Fibroblast of lung (primary cell): ENCODE results near the gene ADCY9. TPM values are rescaled to one million over a fixed set of nuclear protein-coding genes. Genes with fewer than 3 reads are reported as not detected.

ENCODE experiments used
- DNase-seq, 2 donors: peaks; one replicate each; pipeline versions ENCODE4 v3.0.0 to v3.0.0-alpha.2; 2010; ENCODE audit warnings: low read depth in 2 of 2
- H2AFZ ChIP-seq: 2 replicates; pipeline ENCODE4 v1.5.1; 2012; ENCODE audit warnings: low read length, control low read depth, inconsistent platforms
- H3K27ac ChIP-seq: 2 replicates; pipeline ENCODE4 v1.5.1; 2011; ENCODE audit warnings: low read length, control low read depth; ENCODE audit not compliant: insufficient read depth
- H3K27me3 ChIP-seq: 2 replicates; pipeline ENCODE4 v1.5.1; 2011; ENCODE audit warnings: mild to moderate bottlenecking, low read length; ENCODE audit not compliant: control insufficient read depth, insufficient read depth
- H3K36me3 ChIP-seq: 2 replicates; pipeline ENCODE4 v1.5.1; 2011; ENCODE audit warnings: low read length; ENCODE audit not compliant: control insufficient read depth, insufficient read depth
- H3K4me1 ChIP-seq: 2 replicates; pipeline ENCODE4 v1.5.1; 2011; ENCODE audit warnings: low read length; ENCODE audit not compliant: control insufficient read depth, insufficient read depth; ENCODE audit errors: extremely low read depth
- H3K4me2 ChIP-seq: 2 replicates; pipeline ENCODE4 v1.5.1; 2011; ENCODE audit warnings: low read length, control low read depth; ENCODE audit not compliant: insufficient read depth; ENCODE audit errors: extremely low read depth
- H3K4me3 ChIP-seq, 4 experiments: fragments of 200-600 bp in 1 of 4; sonication (generic) in 1 of 4; replicated peaks in 1 of 4; 2 replicates each; pipeline ENCODE4 v1.5.1; 2011 to 2016; ENCODE audit warnings: low read length in 4 of 4, low read depth in 3 of 4, mild to moderate bottlenecking in 3 of 4, control low read depth in 2 of 4, inconsistent platforms in 1 of 4, mixed read lengths in 1 of 4; ENCODE audit not compliant: insufficient read depth in 1 of 4; ENCODE audit errors: control extremely low read depth in 1 of 4
- H3K79me2 ChIP-seq: 2 replicates; pipeline ENCODE4 v1.5.1; 2012; ENCODE audit warnings: mild to moderate bottlenecking, low read length, inconsistent platforms; ENCODE audit not compliant: control insufficient read depth, insufficient read depth
- H3K9ac ChIP-seq: 2 replicates; pipeline ENCODE4 v1.5.1; 2011; ENCODE audit warnings: mild to moderate bottlenecking, low read length, control low read depth; ENCODE audit not compliant: insufficient read depth
- H3K9me3 ChIP-seq: 2 replicates; pipeline ENCODE4 v1.5.1; 2012; ENCODE audit warnings: low read depth, low read length; ENCODE audit not compliant: control insufficient read depth, insufficient read depth
- H4K20me1 ChIP-seq: 2 replicates; pipeline ENCODE4 v1.5.1; 2011; ENCODE audit warnings: low read length; ENCODE audit not compliant: control insufficient read depth, insufficient read depth; ENCODE audit errors: extremely low read depth
- EZH2 ChIP-seq: IDR thresholded peaks from 2 replicates; pipeline ENCODE4 v1.5.1; 2012; ENCODE audit warnings: low read length, control low read depth, mild to moderate bottlenecking; ENCODE audit errors: missing control alignments
- polyA plus RNA-seq, 2 donors: library from polyadenylated mRNA; depleted of rRNA in 1 of 2; stranded (reverse) in 1 of 2; unstranded in 1 of 2; fragments of >200 nt; gene quantifications; 2 replicates each; pipeline ENCODE4 v1.2.1, GENCODE V29; 2011 to 2012; ENCODE audit warnings: missing spikeins in 1 of 2
- total RNA-seq: library from RNA; depleted of rRNA; stranded (reverse); fragments of >200 nt; gene quantifications from 2 replicates; pipeline ENCODE4 v1.2.1, GENCODE V29; 2014
- TF ChIP-seq, protein P1 (sequence below), 2 donors: IDR thresholded peaks in 1 of 2; conservative IDR thresholded peaks in 1 of 2; 1 replicate in 1 of 2; 2 replicates in 1 of 2; pipeline ENCODE4 v1.5.1; 2011 to 2012; ENCODE audit warnings: low read length in 2 of 2, control low read depth in 1 of 2, inconsistent platforms in 1 of 2, low read depth in 1 of 2, mild to moderate bottlenecking in 1 of 2

The ADCY9 gene
- total and polyA plus RNA-seq, 2 donors (not counting 1 experiment from before 2014, with no cell fraction given), result 22.1 to 37.0 TPM

DNA sequence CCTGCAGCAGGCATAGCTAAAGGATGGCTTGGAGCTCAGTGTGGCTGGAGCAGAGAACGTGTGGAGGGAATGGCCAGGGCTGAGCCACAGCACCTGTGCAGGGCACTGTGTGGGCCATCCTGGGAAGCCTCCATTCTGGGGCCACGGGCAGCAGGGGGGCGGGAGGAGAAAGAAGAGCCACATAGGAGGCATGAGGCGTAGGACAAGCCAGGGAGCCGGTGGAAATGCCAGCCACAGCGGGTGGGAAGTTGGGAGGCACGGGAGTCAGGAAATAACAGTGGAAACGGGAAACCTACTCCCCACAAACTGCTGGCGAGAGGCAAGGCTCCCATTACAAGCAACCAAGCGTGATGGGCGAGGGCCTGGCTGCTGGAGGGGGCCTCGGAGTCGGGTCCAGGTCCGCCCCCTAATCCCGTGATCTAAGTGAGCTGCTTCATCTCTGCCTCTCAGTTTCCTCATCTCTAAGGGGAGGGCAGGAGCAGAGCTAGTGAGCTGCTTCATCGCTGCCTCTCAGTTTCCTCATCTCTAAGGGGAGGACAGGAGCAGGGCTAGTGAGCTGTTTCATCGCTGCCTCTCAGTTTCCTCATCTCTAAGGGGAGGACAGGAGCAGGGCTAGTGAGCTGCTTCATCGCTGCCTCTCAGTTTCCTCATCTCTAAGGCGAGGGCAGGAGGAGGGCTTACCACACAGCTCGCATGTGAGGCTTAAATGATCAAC, 104.9 kb downstream of the ADCY9 start:
- DNase-seq, result no peak
- H3K4me1 ChIP-seq, result peaks cover 4% of the 10 kb centered on the region
- H3K79me2 ChIP-seq, result no peaks in the 10 kb centered on the region
- no peaks in the 10 kb centered on the region for H3K9me3 ChIP-seq
- H3K27ac ChIP-seq, result no peak overlapping the region
- no peaks in the 10 kb centered on the region for H4K20me1 ChIP-seq
- H3K36me3 ChIP-seq, result no peaks in the 10 kb centered on the region
- TF ChIP-seq EZH2, result no peak
- TF ChIP-seq, protein P1, sequence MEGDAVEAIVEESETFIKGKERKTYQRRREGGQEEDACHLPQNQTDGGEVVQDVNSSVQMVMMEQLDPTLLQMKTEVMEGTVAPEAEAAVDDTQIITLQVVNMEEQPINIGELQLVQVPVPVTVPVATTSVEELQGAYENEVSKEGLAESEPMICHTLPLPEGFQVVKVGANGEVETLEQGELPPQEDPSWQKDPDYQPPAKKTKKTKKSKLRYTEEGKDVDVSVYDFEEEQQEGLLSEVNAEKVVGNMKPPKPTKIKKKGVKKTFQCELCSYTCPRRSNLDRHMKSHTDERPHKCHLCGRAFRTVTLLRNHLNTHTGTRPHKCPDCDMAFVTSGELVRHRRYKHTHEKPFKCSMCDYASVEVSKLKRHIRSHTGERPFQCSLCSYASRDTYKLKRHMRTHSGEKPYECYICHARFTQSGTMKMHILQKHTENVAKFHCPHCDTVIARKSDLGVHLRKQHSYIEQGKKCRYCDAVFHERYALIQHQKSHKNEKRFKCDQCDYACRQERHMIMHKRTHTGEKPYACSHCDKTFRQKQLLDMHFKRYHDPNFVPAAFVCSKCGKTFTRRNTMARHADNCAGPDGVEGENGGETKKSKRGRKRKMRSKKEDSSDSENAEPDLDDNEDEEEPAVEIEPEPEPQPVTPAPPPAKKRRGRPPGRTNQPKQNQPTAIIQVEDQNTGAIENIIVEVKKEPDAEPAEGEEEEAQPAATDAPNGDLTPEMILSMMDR (conservative IDR thresholded peaks at IDR 0.05 in 1 of 2, IDR thresholded peaks at IDR 0.05 in 1 of 2; ENCODE audit: low read depth in 1 of 2, low read length in 2 of 2), result no peak
- H3K27me3 ChIP-seq, result no peaks in the 10 kb centered on the region
- no peak overlapping the region for H3K4me2 ChIP-seq
- H3K9ac ChIP-seq, result no peak overlapping the region
- no peak overlapping the region for H3K4me3 ChIP-seq
- H2AFZ ChIP-seq, result no peak overlapping the region

DNA sequence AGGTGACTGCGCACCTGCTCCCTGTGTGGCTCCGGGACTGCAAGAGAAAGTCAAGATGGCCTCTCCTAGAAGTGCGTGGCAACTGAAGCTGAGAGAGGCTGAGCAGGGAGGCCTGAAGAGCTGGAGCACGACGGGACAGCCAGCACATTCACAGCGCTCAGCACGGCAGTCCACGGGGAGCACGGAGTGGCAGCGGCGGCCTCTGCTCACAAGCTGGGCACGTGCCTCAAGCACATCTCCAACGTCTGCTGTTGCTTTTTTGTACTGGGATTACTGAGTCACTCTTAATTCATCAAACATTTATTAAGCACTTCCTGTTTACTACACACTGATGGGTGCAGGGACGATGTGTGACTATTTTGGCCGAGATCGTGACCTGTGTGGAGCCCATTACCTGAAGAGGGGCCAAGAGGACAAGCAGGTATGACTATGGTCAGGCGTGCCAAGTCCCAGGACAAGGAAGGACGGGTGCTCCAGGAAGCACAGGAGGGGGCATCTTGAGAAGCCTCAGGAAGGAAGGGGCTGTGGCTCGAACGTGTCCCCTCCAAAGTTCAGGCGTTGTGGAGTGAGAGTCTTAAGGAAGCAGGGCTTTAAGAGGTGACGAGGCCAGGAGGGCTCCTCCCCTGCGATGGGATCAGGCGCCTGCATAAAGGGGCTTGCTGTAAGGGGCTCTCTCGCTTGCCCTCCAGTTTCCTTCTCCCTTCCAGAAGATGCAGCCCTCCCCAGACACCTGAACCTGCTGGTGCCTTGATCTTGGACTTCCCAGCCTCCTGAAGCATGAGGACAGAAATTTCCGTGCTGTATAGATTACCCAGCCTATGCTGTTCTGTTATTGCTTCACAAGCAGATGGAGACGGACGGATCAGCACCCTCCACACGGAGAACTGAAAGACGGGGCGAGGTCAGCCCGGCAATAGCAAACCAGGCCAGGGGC, 105.8 kb downstream of the ADCY9 start:
- H3K79me2 ChIP-seq, result no peaks in the 10 kb centered on the region
- H3K9ac ChIP-seq, result no peak overlapping the region
- H3K27me3 ChIP-seq, result no peaks in the 10 kb centered on the region
- H3K9me3 ChIP-seq, result no peaks in the 10 kb centered on the region
- peaks cover 3% of the 10 kb centered on the region for H3K4me1 ChIP-seq
- no peak overlapping the region for H3K4me2 ChIP-seq
- no peaks in the 10 kb centered on the region for H4K20me1 ChIP-seq
- no peak overlapping the region for H2AFZ ChIP-seq
- no peak overlapping the region for H3K27ac ChIP-seq
- TF ChIP-seq, protein P1 (conservative IDR thresholded peaks at IDR 0.05 in 1 of 2, IDR thresholded peaks at IDR 0.05 in 1 of 2; ENCODE audit: low read depth in 1 of 2, low read length in 2 of 2), result no peak
- TF ChIP-seq EZH2, result no peak
- DNase-seq, result no peak
- no peak overlapping the region for H3K4me3 ChIP-seq
- no peaks in the 10 kb centered on the region for H3K36me3 ChIP-seq

DNA sequence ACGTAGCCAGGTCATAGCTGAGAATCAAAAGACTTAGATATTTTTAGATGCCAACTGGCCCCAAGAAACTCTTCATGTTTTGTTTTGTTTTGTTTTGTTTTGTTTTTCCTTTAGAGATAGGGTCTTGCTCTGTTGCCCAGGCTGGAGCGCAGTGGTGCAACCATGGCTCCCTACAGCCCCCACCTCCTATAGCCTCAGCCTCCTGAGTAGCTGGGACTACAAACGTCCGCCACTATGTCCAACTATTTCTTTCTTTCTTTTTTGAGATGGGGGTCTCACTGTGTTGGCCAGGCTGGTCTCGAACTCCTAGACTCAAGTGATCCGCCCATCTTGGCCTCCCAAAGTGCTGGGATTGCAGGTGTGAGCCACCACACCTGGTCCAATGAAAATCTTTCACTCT, 107.1 kb downstream of the ADCY9 start:
- Histone ChIP-seq H4K20me1 (no peaks in the 10 kb centered on the region), H3K79me2 (no peaks in the 10 kb centered on the region), H3K27ac (no peak overlapping the region), H3K4me1 (peaks cover 3% of the 10 kb centered on the region), H3K4me3 (no peak overlapping the region), H3K4me2 (no peak overlapping the region), H2AFZ (no peak overlapping the region), H3K9me3 (no peaks in the 10 kb centered on the region), H3K27me3 (no peaks in the 10 kb centered on the region), H3K36me3 (no peaks in the 10 kb centered on the region), H3K9ac (no peak overlapping the region)
- DNase-seq, result no peak
- TF ChIP-seq, protein P1 (conservative IDR thresholded peaks at IDR 0.05 in 1 of 2, IDR thresholded peaks at IDR 0.05 in 1 of 2; ENCODE audit: low read depth in 1 of 2, low read length in 2 of 2), result no peak
- TF ChIP-seq EZH2, result no peak
